K562 (cell line): ENCODE data around the gene PYGB. TPM values are rescaled to one million over a fixed set of nuclear protein-coding genes. Genes with fewer than 3 reads are reported as not detected.
A peak's percentile ranks its signal among the peaks of the same experiment; 100 is the strongest.

Experiments used
- CBFB ChIP-seq: sonication (generic); formaldehyde crosslinking; IDR thresholded peaks from 2 replicates; pipeline ENCODE4 v1.4.0; 2020; ENCODE audit warnings: mild to moderate bottlenecking, missing genetic modification reagents
- CREBBP ChIP-seq: IDR thresholded peaks from one replicate; pipeline ENCODE4 v1.6.1; 2012; ENCODE audit warnings: low read depth, mild to moderate bottlenecking, control low read depth, inconsistent platforms, low read length
- CTCFL ChIP-seq: IDR thresholded peaks from 2 replicates; pipeline ENCODE4 v1.6.1; 2011; ENCODE audit warnings: borderline replicate concordance, low read depth, mild to moderate bottlenecking, moderate library complexity, low read length; ENCODE audit not compliant: insufficient read depth, poor library complexity, severe bottlenecking
- DPF2 ChIP-seq: fragments of 450-650 bp; IDR thresholded peaks from 2 replicates; pipeline ENCODE4 v1.6.1; 2016
- GABPA ChIP-seq: fragments of 200-800 bp; sonication (Bioruptor generic); conservative IDR thresholded peaks from 2 replicates; pipeline ENCODE4 v1.6.1; 2016; ENCODE audit warnings: low read depth, missing genetic modification characterization, missing compliant biosample characterization
- GTF2E2 ChIP-seq: fragments of 200-800 bp; sonication (Bioruptor generic); IDR thresholded peaks from 2 replicates; pipeline ENCODE4 v1.6.1; 2016; ENCODE audit warnings: missing genetic modification characterization, missing compliant biosample characterization
- HBP1 ChIP-seq: fragments of 450-650 bp; formaldehyde crosslinking; IDR thresholded peaks from 2 replicates; pipeline ENCODE4 v1.4.0; 2022; ENCODE audit warnings: missing genetic modification characterization
- IRF9 ChIP-seq: fragments of 450-650 bp; IDR thresholded peaks from 2 replicates; pipeline ENCODE4 v1.6.1; 2016; ENCODE audit warnings: missing biosample characterization, missing genetic modification characterization
- LEF1 ChIP-seq: fragments of 450-650 bp; IDR thresholded peaks from 2 replicates; pipeline ENCODE4 v1.6.1; 2016; ENCODE audit warnings: mild to moderate bottlenecking
- NCOR1 ChIP-seq: fragments of 450-650 bp; IDR thresholded peaks from 2 replicates; pipeline ENCODE4 v1.6.1; 2016; ENCODE audit warnings: mild to moderate bottlenecking, moderate library complexity
- NR2C2 ChIP-seq, 2 experiments: fragments of 200-800 bp in 1 of 2; sonication (Bioruptor generic) in 1 of 2; sonication (generic) in 1 of 2; formaldehyde crosslinking in 1 of 2; IDR thresholded peaks; 2 replicates each; pipeline versions ENCODE4 v1.6.1 to v1.8.0; 2016 to 2022; ENCODE audit warnings: mild to moderate bottlenecking in 1 of 2, missing compliant biosample characterization in 1 of 2, missing genetic modification characterization in 1 of 2, missing genetic modification reagents in 1 of 2
- PCBP2 ChIP-seq: fragments of 200-400 bp; formaldehyde crosslinking; IDR thresholded peaks from 2 replicates; pipeline ENCODE4 v1.6.1; 2018; ENCODE audit warnings: low read length, low read depth, mild to moderate bottlenecking, moderate library complexity; ENCODE audit not compliant: poor library complexity, severe bottlenecking
- ZBTB26 ChIP-seq: fragments of 450-650 bp; formaldehyde crosslinking; IDR thresholded peaks from 2 replicates; pipeline ENCODE4 v1.4.0; 2022; ENCODE audit warnings: missing genetic modification characterization
- ZBTB9 ChIP-seq: fragments of 450-650 bp; formaldehyde crosslinking; IDR thresholded peaks from 2 replicates; pipeline ENCODE4 v1.4.0; 2020; ENCODE audit warnings: mild to moderate bottlenecking, moderate library complexity
- ZC3H11A ChIP-seq: IDR thresholded peaks from 2 replicates; pipeline ENCODE4 v1.6.1; 2012; ENCODE audit warnings: low read depth, low read length, improper control_type of control experiment
- ZNF280A ChIP-seq: fragments of 450-650 bp; IDR thresholded peaks from 2 replicates; pipeline ENCODE4 v1.6.1; 2018; ENCODE audit warnings: mild to moderate bottlenecking, low read depth; ENCODE audit not compliant: partially characterized antibody
- ZNF695 ChIP-seq: fragments of 450-650 bp; formaldehyde crosslinking; IDR thresholded peaks from 2 replicates; pipeline ENCODE4 v1.4.0; 2020; ENCODE audit warnings: mild to moderate bottlenecking, moderate library complexity
- ZNF717 ChIP-seq: fragments of 250-450 bp; sonication (Bioruptor Pico); IDR thresholded peaks from 2 replicates; pipeline ENCODE4 v1.5.0; 2021
- polyA plus RNA-seq, 8 experiments: library from polyadenylated mRNA; depleted of rRNA in 4 of 8; stranded (reverse) in 5 of 8; unstranded in 3 of 8; fragments of >200 nt; fragmentation: Nextera tagmentation in 2 of 8; fragmentation: Illumina TruSeq in 1 of 8; extraction: Ambion mirVana in 2 of 8; extraction: Trizol in 1 of 8; gene quantifications; 2 replicates each; pipeline versions ENCODE4 v1.2.1 to v1.2.3, GENCODE V29; 2011 to 2014; ENCODE audit warnings: inconsistent platforms in 1 of 8, missing spikeins in 1 of 8
- total RNA-seq, 7 experiments: library from RNA; depleted of rRNA in 6 of 7; stranded (reverse); fragments of >200 nt in 6 of 7; fragmentation: Illumina TruSeq in 2 of 7; extraction: Trizol in 2 of 7; gene quantifications; 2 replicates each; pipeline versions ENCODE4 v1.2.1 to v1.2.3, GENCODE V29; 2011 to 2021; ENCODE audit warnings: low replicate concordance in 1 of 7

The PYGB gene
- total and polyA plus RNA-seq, 9 of the 15 experiments (the other 6 are each of a cell fraction or from before 2014, with no cell fraction given), result 0.34 to 18.0 (median 9.8) TPM

GRCh38 chr20:25237610-25238318, 10.1 kb upstream of the PYGB start (continued):
- TF ChIP-seq IRF9 (tag) (0 out of 2 replicates have a peak, but pooled peaks have one; percentile 50), HBP1 (CRISPR knock-in tag) (no peak), ZNF280A (no peak), ZBTB26 (CRISPR knock-in tag) (no peak), PCBP2 (no peak), CBFB (CRISPR knock-in tag) (no peak), CREBBP (no peak), DPF2 (peak; percentile 92), ZC3H11A (no peak), ZBTB9 (0 out of 2 replicates have a peak, but pooled peaks have one; percentile 20), ZNF695 (CRISPR knock-in tag) (no peak), GTF2E2 (tag) (no peak), NCOR1 (peak; percentile 42; the same call in 1 of the 2 replicates), CTCFL (no peak), GABPA (tag) (peak; percentile 35), NR2C2 (CRISPR knock-in tag; IDR thresholded peaks at IDR 0.05) (no peak), NR2C2 (tag; IDR thresholded peaks at IDR 0.05) (peak; percentile 59), ZNF717 (CRISPR knock-in tag) (no peak), LEF1 (peak; percentile 52; the same call in 1 of the 2 replicates)
